ENCODE results near the gene AFF3.

DNA sequence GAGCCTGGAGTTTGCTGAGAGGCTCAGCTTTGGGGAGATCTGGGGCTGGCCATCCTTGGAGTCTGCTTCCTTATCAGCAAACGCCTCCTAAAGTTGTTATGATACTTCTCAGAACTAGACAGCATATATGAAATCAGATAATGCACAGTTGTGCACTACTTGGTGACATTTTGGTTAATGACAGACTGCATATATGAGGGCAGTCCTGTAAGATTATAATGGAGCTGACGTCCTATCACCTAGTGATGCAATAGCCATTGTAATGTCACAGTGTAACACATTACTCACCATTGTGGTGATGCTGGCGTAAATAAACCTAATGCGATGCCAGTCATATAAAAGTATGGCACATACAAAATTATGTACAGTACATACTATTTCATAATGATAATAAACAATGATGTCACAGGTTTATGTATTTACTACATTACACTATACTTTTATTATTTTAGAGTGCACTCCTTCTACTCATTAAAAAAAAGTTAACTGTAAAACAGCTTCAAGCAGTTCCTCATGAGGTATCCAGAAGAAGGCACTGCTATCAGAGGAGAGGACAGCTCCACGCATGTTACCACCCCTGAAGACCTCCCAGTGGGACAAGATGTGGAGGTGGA lies 354.5 kb downstream of the AFF3 start:
- TF ChIP-seq POLR2A (IDR thresholded peaks at IDR 0.05; ENCODE audit: low read depth, low read length) = no peak
- TF ChIP-seq, protein P1, sequence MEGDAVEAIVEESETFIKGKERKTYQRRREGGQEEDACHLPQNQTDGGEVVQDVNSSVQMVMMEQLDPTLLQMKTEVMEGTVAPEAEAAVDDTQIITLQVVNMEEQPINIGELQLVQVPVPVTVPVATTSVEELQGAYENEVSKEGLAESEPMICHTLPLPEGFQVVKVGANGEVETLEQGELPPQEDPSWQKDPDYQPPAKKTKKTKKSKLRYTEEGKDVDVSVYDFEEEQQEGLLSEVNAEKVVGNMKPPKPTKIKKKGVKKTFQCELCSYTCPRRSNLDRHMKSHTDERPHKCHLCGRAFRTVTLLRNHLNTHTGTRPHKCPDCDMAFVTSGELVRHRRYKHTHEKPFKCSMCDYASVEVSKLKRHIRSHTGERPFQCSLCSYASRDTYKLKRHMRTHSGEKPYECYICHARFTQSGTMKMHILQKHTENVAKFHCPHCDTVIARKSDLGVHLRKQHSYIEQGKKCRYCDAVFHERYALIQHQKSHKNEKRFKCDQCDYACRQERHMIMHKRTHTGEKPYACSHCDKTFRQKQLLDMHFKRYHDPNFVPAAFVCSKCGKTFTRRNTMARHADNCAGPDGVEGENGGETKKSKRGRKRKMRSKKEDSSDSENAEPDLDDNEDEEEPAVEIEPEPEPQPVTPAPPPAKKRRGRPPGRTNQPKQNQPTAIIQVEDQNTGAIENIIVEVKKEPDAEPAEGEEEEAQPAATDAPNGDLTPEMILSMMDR (IDR thresholded peaks at IDR 0.05; ENCODE audit: extremely low read depth in 1 of 2, insufficient read depth in 1 of 2, low read depth in 1 of 2, low read length in 2 of 2) = no peak
- TF ChIP-seq POLR2AphosphoS5 (IDR thresholded peaks at IDR 0.05; ENCODE audit: insufficient read depth, low read depth, low read length) = no peak
- TF ChIP-seq, protein P2, sequence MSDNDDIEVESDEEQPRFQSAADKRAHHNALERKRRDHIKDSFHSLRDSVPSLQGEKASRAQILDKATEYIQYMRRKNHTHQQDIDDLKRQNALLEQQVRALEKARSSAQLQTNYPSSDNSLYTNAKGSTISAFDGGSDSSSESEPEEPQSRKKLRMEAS (IDR thresholded peaks at IDR 0.05; ENCODE audit: insufficient read depth, insufficient read length) = no peak
